Vagina (tissue), 2 donors: Measurements from ENCODE around the gene XPA. TPM values are rescaled to one million over a fixed set of nuclear protein-coding genes. Genes with fewer than 3 reads are reported as not detected.
"Not testable (repeated sequence)": the region's sequence is repeated elsewhere in the genome, so short reads cannot be mapped to it uniquely, and the experiment has no call there.

Source experiments
- DNase-seq, 2 donors: peaks; one replicate each; pipeline ENCODE4 v3.0.0-alpha.2; 2017; ENCODE audit errors: extremely low spot score in 2 of 2
- H3K27ac ChIP-seq: fragments of 200-600 bp; sonication (generic); one replicate; pipeline ENCODE4 v1.5.1; 2019
- H3K27me3 ChIP-seq: fragments of 200-600 bp; sonication (generic); one replicate; pipeline ENCODE4 v1.5.1; 2019
- H3K36me3 ChIP-seq, 2 donors: fragments of 200-600 bp; sonication (generic); one replicate each; pipeline ENCODE4 v1.5.1; 2017 to 2019
- H3K4me1 ChIP-seq: fragments of 200-600 bp; sonication (generic); one replicate; pipeline ENCODE4 v1.5.1; 2019
- H3K4me3 ChIP-seq, 2 donors: fragments of 200-600 bp; sonication (generic); 1 replicate in 1 of 2; 2 replicates in 1 of 2; pipeline ENCODE4 v1.5.1; 2016 to 2019
- H3K9me3 ChIP-seq: fragments of 200-600 bp; sonication (generic); one replicate; pipeline ENCODE4 v1.5.1; 2019
- POLR2A ChIP-seq, 2 donors: fragments of 450-650 bp; IDR thresholded peaks; one replicate each; pipeline ENCODE4 v1.6.1; 2017; ENCODE audit warnings: antibody characterized with exemption in 2 of 2, mild to moderate bottlenecking in 2 of 2, moderate library complexity in 2 of 2
- POLR2AphosphoS5 ChIP-seq, 2 donors: sonication (generic); formaldehyde crosslinking; IDR thresholded peaks; one replicate each; pipeline ENCODE4 v1.9.0; 2017; ENCODE audit warnings: antibody characterized with exemption in 2 of 2, mild to moderate bottlenecking in 2 of 2, low read depth in 1 of 2; ENCODE audit not compliant: insufficient read depth in 1 of 2
- intact Hi-C: fragments of 100-400 bp; cut with DNase I; formaldehyde crosslinking; loops from one replicate; pipeline ENCODE4 v1.15.1; 2023
- total RNA-seq: library from RNA; depleted of rRNA; stranded (reverse); fragments of >200 nt; gene quantifications from one replicate; pipeline ENCODE4 v1.2.3, GENCODE V29; 2016
- TF ChIP-seq, protein P1 (sequence below), 3 experiments: fragments of 450-650 bp in 2 of 3; fragments of 200-600 bp in 1 of 3; sonication (generic) in 1 of 3; IDR thresholded peaks; one replicate each; pipeline ENCODE4 v1.5.1; 2017 to 2019; ENCODE audit warnings: antibody characterized with exemption in 3 of 3, mild to moderate bottlenecking in 2 of 3, moderate library complexity in 2 of 3

The XPA gene
- total RNA-seq, 1 donor from 2014 or later: 16.7 TPM

DNA sequence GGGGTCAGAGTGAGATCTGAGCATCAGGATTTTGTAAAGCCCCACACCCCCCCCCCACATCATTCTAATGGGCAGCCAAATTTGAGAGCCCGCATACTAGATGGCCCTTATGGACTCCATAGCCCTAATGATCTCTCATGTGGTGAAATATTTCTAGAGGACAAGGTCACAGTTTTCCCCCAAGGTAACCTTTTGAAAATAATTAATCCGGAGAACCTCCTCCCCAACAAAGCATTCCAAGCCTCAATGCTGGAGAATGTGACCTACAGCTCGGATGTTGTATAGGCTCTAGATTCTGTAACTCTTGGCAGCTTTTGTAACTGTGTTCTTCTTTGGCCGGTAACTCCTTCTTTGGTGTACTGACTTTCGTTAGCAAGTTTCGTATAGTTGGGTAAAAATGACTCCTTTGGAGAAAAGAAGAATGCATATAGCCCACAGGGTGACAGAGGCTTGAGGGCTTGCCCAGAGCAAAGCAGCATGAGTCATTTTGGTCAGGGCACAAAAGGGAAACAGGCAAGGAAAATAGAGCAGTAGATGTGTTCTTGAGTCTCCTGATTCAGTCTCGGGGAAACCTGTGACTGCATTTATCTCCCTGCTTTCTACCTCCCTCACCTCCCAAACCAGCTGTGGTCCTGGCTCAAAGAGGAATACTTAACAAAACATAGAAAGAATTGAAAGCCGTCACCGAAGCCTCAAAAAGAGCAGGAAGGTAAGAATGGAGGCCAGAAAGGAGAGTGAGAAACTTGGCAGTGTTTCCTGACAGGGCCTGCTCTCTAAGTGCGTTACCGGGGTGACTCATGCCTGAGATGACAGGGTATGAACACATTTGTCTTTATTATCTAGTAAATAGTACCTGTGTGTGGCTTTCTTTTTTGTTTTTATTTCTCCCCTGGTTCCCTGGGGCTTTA lies 6.6 kb upstream of the XPA start:
- Histone ChIP-seq H3K27me3 (no peaks in the 10 kb centered on the region), H3K4me3 (no peak overlapping the region), H3K4me1 (peaks cover 12% of the 10 kb centered on the region), H3K9me3 (no peaks in the 10 kb centered on the region), H3K27ac (no peak overlapping the region), H3K36me3 (no peaks in the 10 kb centered on the region)
- TF ChIP-seq POLR2AphosphoS5 (IDR thresholded peaks at IDR 0.05; ENCODE audit: insufficient read depth in 1 of 2, low read depth in 1 of 2) (no peak), POLR2A (IDR thresholded peaks at IDR 0.05) (no peak)
- TF ChIP-seq, protein P1, sequence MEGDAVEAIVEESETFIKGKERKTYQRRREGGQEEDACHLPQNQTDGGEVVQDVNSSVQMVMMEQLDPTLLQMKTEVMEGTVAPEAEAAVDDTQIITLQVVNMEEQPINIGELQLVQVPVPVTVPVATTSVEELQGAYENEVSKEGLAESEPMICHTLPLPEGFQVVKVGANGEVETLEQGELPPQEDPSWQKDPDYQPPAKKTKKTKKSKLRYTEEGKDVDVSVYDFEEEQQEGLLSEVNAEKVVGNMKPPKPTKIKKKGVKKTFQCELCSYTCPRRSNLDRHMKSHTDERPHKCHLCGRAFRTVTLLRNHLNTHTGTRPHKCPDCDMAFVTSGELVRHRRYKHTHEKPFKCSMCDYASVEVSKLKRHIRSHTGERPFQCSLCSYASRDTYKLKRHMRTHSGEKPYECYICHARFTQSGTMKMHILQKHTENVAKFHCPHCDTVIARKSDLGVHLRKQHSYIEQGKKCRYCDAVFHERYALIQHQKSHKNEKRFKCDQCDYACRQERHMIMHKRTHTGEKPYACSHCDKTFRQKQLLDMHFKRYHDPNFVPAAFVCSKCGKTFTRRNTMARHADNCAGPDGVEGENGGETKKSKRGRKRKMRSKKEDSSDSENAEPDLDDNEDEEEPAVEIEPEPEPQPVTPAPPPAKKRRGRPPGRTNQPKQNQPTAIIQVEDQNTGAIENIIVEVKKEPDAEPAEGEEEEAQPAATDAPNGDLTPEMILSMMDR (IDR thresholded peaks at IDR 0.05): no peak
- intact Hi-C loops: no loop called here
- no peak for DNase-seq

DNA sequence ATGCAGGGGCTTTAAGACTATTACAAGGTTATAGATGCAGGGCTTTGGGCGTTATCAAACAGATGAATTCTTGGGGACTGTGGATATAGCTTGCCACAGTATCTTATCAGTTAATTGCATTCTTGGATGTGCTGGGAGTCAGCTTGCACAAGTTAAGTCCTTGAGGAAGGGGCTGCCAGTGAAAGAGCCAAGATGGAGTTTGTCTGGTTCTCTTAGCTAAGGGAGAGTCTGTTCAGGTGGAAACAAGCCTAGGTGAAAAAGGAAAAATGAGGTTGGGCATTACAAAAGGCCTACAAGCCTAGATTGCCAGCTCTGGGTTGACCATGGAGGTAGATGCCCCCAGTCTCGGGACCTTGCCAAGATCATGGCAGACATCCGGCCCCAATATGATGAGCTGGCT lies 2.7 kb upstream of the XPA start:
- H3K9me3 ChIP-seq, H3K27ac ChIP-seq, intact Hi-C loops, H3K4me3 ChIP-seq, H3K36me3 ChIP-seq, DNase-seq, H3K27me3 ChIP-seq: not testable (repeated sequence)
- peaks cover 36% of the 10 kb centered on the region for H3K4me1 ChIP-seq

DNA sequence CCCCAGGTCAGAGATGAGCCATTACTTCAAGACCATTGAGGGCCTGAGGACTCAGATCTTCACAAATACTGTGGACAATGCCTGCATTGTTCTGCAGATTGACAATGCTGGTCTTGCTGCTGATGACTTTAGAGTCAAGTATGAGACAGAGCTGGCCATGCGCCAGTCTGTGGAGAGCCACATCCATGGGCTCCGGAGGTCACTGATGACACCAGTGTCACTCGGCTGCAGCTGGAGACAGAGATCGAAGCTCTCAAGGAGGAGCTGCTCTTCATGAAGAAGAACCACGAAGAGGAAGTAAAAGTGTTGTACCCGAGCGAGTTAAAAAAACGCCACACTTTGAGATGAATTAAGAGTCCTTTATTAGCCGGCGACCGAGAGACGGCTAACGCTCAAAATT lies 2.1 kb upstream of the XPA start:
- H3K36me3 ChIP-seq, H3K27me3 ChIP-seq, intact Hi-C loops, H3K4me3 ChIP-seq, DNase-seq, H3K27ac ChIP-seq, H3K9me3 ChIP-seq: not testable (repeated sequence)
- H3K4me1 ChIP-seq: peaks cover 41% of the 10 kb centered on the region

DNA sequence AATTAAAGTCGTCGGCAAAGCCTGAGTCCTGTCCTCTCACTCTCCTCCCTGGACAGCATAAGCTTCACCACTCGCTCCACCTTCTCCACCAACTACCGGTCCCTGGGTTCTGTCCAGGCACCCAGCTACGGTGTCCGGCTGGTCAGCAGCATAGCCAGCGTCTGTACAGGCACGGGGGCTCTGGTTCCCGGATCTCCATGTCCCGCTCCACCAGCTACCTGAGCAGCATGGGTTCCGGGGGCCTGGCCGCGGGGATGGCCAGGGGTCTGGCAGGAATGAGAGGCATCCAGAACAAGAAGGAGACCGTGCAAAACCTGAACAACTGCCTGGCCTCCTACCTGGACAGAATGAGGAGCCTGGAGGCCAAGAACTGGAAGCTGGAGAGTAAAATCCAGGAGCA lies 1.7 kb upstream of the XPA start:
- H3K9me3 ChIP-seq: no peaks in the 10 kb centered on the region
- no peak for TF ChIP-seq POLR2A (IDR thresholded peaks at IDR 0.05)
- TF ChIP-seq, protein P1 (IDR thresholded peaks at IDR 0.05): no peak
- no peak for TF ChIP-seq POLR2AphosphoS5 (IDR thresholded peaks at IDR 0.05; ENCODE audit: insufficient read depth in 1 of 2, low read depth in 1 of 2)
- no peak for DNase-seq
- no peak overlapping the region for H3K4me3 ChIP-seq
- H3K36me3 ChIP-seq: no peaks in the 10 kb centered on the region
- H3K27ac ChIP-seq: no peak overlapping the region
- H3K27me3 ChIP-seq: no peaks in the 10 kb centered on the region
- H3K4me1 ChIP-seq: peaks cover 42% of the 10 kb centered on the region
- intact Hi-C loops: no loop called here

DNA sequence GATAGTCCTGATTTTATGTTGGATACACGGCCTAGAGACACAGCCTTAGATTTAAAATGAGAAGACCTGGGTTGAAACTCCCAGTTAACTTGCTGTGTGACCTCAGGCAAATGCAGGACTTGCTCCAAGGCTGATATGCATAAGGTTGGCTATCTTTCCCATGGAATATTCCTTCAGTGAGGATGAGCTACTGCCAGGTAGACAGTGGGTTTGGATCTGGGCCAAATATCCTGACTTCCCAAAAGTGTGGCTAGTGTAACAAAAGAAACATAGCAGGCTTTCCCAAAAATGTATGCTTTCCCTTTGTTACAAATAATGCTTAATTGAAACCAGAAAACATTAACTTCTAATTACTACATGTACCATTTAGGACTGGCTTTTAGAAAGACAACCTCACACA lies 697 bp upstream of the XPA start:
- Histone ChIP-seq H3K27ac (peak overlapping the region; percentile 90), H3K36me3 (peaks cover 0 to 5% of the 10 kb centered on the region in 2 donors), H3K4me3 (peak overlapping the region; percentile 93 to 99), H3K4me1 (peaks cover 43% of the 10 kb centered on the region), H3K27me3 (no peaks in the 10 kb centered on the region), H3K9me3 (no peaks in the 10 kb centered on the region)
- TF ChIP-seq POLR2A (IDR thresholded peaks at IDR 0.05) (no peak), POLR2AphosphoS5 (IDR thresholded peaks at IDR 0.05; ENCODE audit: insufficient read depth in 1 of 2, low read depth in 1 of 2) (no peak)
- TF ChIP-seq, protein P1 (IDR thresholded peaks at IDR 0.05): no peak
- intact Hi-C loops: no loop called here
- no peak for DNase-seq
